Measurements from ENCODE around the gene IL1B. TPM values are rescaled to one million over a fixed set of nuclear protein-coding genes. Genes with fewer than 3 reads are reported as not detected.

Gene IL1B
- total and polyA plus RNA-seq, 2 of the 8 experiments (the other 6 are each of a cell fraction or from before 2014, with no cell fraction given) = not detected

DNA sequence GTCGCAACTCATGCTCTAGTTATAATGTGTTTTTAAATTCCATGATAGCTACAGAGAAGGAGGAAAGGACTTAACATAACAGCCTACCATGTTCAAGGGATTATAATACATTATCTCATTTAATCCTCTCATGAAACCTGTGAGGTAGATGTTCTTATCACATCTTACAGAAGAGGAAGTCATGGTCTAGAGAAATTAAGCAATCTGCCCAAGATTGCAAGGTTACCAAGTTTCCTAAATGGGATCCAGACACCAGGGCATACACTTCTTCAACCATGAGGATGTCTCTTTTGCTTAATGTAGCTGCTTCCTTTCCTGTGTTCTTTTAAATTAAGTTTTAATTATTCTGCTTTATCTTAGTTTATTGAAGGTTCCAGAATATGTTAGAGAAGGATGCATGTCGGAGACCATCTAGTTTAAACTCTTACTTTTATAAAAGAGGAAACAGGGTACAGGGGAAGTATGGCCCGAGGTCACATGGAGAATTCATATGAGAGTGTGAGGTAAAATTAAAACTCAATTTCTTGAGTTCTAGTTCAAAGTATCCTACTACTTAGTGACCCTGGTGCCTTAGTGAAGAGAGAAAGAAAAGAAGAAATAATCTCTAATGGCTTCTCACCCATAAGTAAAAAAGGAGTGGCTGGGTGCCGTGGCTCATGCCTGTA lies 48.7 kb downstream of the IL1B start:
- Histone ChIP-seq H2BK5ac (ENCODE audit: low read depth, low read length) (no peak overlapping the region), H4K20me1 (replicated peaks in 1 of 2; ENCODE audit: control insufficient read depth in 1 of 2, insufficient read depth in 2 of 2, low read length in 2 of 2) (no peaks in the 10 kb centered on the region), H2BK120ac (replicated peaks; ENCODE audit: low read depth, low read length) (no peak overlapping the region), H2AFZ (ENCODE audit: low read length) (no peak overlapping the region), H3K23me2 (ENCODE audit: low read depth, low read length) (no peaks in the 10 kb centered on the region), H2AK5ac (ENCODE audit: low read depth, low read length) (no peak overlapping the region), H3K18ac (ENCODE audit: extremely low read depth, low read length) (no peak overlapping the region), H3K79me2 (ENCODE audit: control insufficient read depth in 1 of 2, insufficient read depth in 2 of 2, low read length in 2 of 2) (no peaks in the 10 kb centered on the region), H4K5ac (ENCODE audit: insufficient read length, low read depth, low read length) (no peak overlapping the region), H2BK20ac (ENCODE audit: low read length) (no peak overlapping the region), H3K14ac (ENCODE audit: insufficient read length) (no peak overlapping the region), H3K79me1 (ENCODE audit: low read depth, low read length) (no peaks in the 10 kb centered on the region), H4K8ac (ENCODE audit: extremely low read depth, insufficient read depth, low read length) (no peak overlapping the region), H3K36me3 (ENCODE audit: control insufficient read depth in 2 of 4, insufficient read depth in 4 of 4, low read length in 3 of 4) (no peaks in the 10 kb centered on the region), H3K4me2 (ENCODE audit: insufficient read depth in 1 of 2, low read depth in 2 of 2, low read length in 2 of 2) (no peak overlapping the region), H4K91ac (replicated peaks; ENCODE audit: insufficient read length, low read length) (no peak overlapping the region), H2BK12ac (ENCODE audit: low read depth, low read length) (no peak overlapping the region), H3K27ac (ENCODE audit: low read depth, low read length) (no peak overlapping the region), H3K4me1 (replicated peaks in 1 of 4; ENCODE audit: control insufficient read depth in 3 of 4, insufficient read depth in 4 of 4, low read length in 3 of 4) (peaks cover 1 to 18% (median 7%) of the 10 kb centered on the region in 4 experiments; a peak in 6 of 7 replicates), H3K56ac (replicated peaks; ENCODE audit: insufficient read length, low read depth, low read length) (no peak overlapping the region), H3K4ac (replicated peaks; ENCODE audit: insufficient read length, low read depth, low read length) (no peak overlapping the region), H3K4me3 (ENCODE audit: extremely low read depth in 1 of 4, insufficient read depth in 2 of 4, low read depth in 3 of 4, low read length in 4 of 4) (no peak overlapping the region), H3K27me3 (replicated peaks in 1 of 4; ENCODE audit: control insufficient read depth in 3 of 4, extremely low read depth in 1 of 4, insufficient read depth in 3 of 4, low read length in 3 of 4) (no peaks in the 10 kb centered on the region), H3K23ac (ENCODE audit: insufficient read length) (no peak overlapping the region), H3K9ac (replicated peaks in 1 of 4; ENCODE audit: extremely low read depth in 1 of 4, low read depth in 3 of 4, low read length in 3 of 4) (no peak overlapping the region), H2BK15ac (ENCODE audit: low read length) (no peak overlapping the region), H3K9me3 (ENCODE audit: insufficient read depth in 2 of 2, low read depth in 1 of 2, low read length in 1 of 2) (peaks cover 0 to 3% of the 10 kb centered on the region in 2 experiments; a peak in 1 of 4 replicates)
- TF ChIP-seq ATF2 (IDR thresholded peaks at IDR 0.05; ENCODE audit: low read length) (no peak), RFX5 (IDR thresholded peaks at IDR 0.05; ENCODE audit: borderline replicate concordance, low read depth, low read length) (no peak), ZNF274 (IDR thresholded peaks at IDR 0.05; ENCODE audit: borderline replicate concordance, extremely low read depth, low read length) (no peak), CTBP2 (IDR thresholded peaks at IDR 0.05; ENCODE audit: borderline replicate concordance, insufficient read depth, insufficient read length, low read length) (no peak), JUND (IDR thresholded peaks at IDR 0.05; ENCODE audit: low read length) (no peak), TAF1 (IDR thresholded peaks at IDR 0.05; ENCODE audit: low read depth, low read length) (no peak), BACH1 (IDR thresholded peaks at IDR 0.05; ENCODE audit: low read length) (no peak), RAD21 (IDR thresholded peaks at IDR 0.05 in 1 of 2, conservative IDR thresholded peaks at IDR 0.05 in 1 of 2; ENCODE audit: low read depth in 2 of 2, low read length in 2 of 2) (no peak), GABPA (IDR thresholded peaks at IDR 0.05; ENCODE audit: borderline replicate concordance, insufficient read depth, low read length) (no peak)
- TF ChIP-seq, protein P1, sequence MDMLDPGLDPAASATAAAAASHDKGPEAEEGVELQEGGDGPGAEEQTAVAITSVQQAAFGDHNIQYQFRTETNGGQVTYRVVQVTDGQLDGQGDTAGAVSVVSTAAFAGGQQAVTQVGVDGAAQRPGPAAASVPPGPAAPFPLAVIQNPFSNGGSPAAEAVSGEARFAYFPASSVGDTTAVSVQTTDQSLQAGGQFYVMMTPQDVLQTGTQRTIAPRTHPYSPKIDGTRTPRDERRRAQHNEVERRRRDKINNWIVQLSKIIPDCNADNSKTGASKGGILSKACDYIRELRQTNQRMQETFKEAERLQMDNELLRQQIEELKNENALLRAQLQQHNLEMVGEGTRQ (IDR thresholded peaks at IDR 0.05; ENCODE audit: low read length) = no peak
- FAIRE-seq (no peak), DNase-seq (ENCODE audit: low read depth in 1 of 2, low spot score in 2 of 2) (no peak)
- ChIA-PET CTCF (ENCODE audit: partially characterized antibody) (no interaction called here), POLR2A (ENCODE audit: partially characterized antibody) (no interaction called here)
- 82% methylated on average over 4 of the region's 4 CpGs; no CpG with 5 or more reads in 1 of the 2 experiments for WGBS, 2 experiments (ENCODE audit: extremely low coverage in 1 of 2, insufficient coverage in 1 of 2, insufficient read length in 1 of 2, insufficient replicate concordance in 2 of 2, low coverage in 1 of 2, low lambda C conversion rate in 2 of 2, missing lambda C conversion rate in 1 of 2)

All from H1 (cell line).